NT2/D1 (cell line): ENCODE measurements around the gene GPR135.
"Not testable (repeated sequence)": the region's sequence is repeated elsewhere in the genome, so short reads cannot be mapped to it uniquely, and the experiment has no call there.

Experiments used
- DNase-seq: peaks from one replicate; pipeline ENCODE4 v3.0.0-alpha.2; 2011; ENCODE audit warnings: low read depth, low spot score
- H3K27me3 ChIP-seq: 2 replicates; pipeline ENCODE4 v1.6.0; 2011; ENCODE audit warnings: mild to moderate bottlenecking; ENCODE audit not compliant: insufficient read length, insufficient read depth
- H3K36me3 ChIP-seq: 2 replicates; pipeline ENCODE4 v1.6.1; 2011; ENCODE audit warnings: mild to moderate bottlenecking, low read length, mixed read lengths; ENCODE audit not compliant: insufficient read depth, insufficient read length
- H3K4me1 ChIP-seq: 2 replicates; pipeline ENCODE4 v1.5.1; 2011; ENCODE audit not compliant: insufficient read depth, insufficient read length
- H3K4me3 ChIP-seq: 2 replicates; pipeline ENCODE4 v1.5.1; 2011; ENCODE audit warnings: low read depth; ENCODE audit not compliant: insufficient read length
- H3K9ac ChIP-seq: 2 replicates; pipeline ENCODE4 v1.6.0; 2011; ENCODE audit warnings: low read depth; ENCODE audit not compliant: insufficient read length
- H3K9me3 ChIP-seq: 2 replicates; pipeline ENCODE4 v1.5.1; 2011; ENCODE audit warnings: mild to moderate bottlenecking, low read length; ENCODE audit not compliant: insufficient read depth
- SUZ12 ChIP-seq: IDR thresholded peaks from 2 replicates; pipeline ENCODE4 v1.6.1; 2011; ENCODE audit not compliant: insufficient read length, insufficient read depth; ENCODE audit errors: extremely low read depth
- YY1 ChIP-seq: IDR thresholded peaks from 2 replicates; pipeline ENCODE4 v1.6.1; 2011; ENCODE audit not compliant: insufficient read length, insufficient read depth
- ZNF274 ChIP-seq: IDR thresholded peaks from 2 replicates; pipeline ENCODE4 v1.6.1; 2011; ENCODE audit warnings: mild to moderate bottlenecking, low read depth, low read length

The GPR135 gene

GRCh38 chr14:59451849-59452248 lies 13.3 kb downstream of the GPR135 start:
- H3K4me3 ChIP-seq: no peak overlapping the region
- no peak for TF ChIP-seq YY1
- no peak for TF ChIP-seq ZNF274
- no peak for TF ChIP-seq SUZ12
- H3K9me3 ChIP-seq: no peaks in the 10 kb centered on the region
- no peaks in the 10 kb centered on the region for H3K27me3 ChIP-seq
- DNase-seq: no peak
- H3K36me3 ChIP-seq: peaks cover 6% of the 10 kb centered on the region
- no peaks in the 10 kb centered on the region for H3K4me1 ChIP-seq
- H3K9ac ChIP-seq: no peak overlapping the region

DNA sequence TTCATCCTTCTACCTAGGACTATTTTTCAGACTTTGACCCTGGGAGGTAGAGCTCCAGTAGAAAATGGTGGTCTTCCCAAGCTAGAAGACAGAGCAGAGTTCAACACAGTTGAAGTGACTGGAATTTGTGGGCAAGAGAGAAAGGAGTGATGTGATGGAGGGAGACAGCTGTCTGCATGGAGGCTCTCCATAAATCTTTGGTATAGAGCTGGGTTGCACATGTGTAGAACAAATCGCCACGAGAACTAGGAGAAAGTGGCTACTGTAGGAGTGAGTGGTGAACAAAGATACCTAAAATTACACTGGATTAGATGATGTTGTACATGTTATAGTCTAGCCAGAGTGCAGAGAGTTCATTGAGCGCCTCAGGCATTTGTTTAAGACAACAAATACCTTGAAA lies 14.5 kb downstream of the GPR135 start:
- TF ChIP-seq ZNF274 (no peak), YY1 (no peak), SUZ12 (no peak)
- no peaks in the 10 kb centered on the region for H3K4me1 ChIP-seq
- H3K9ac ChIP-seq: no peak overlapping the region
- no peaks in the 10 kb centered on the region for H3K27me3 ChIP-seq
- H3K4me3 ChIP-seq: no peak overlapping the region
- no peak for DNase-seq
- no peaks in the 10 kb centered on the region for H3K9me3 ChIP-seq
- H3K36me3 ChIP-seq: peaks cover 4% of the 10 kb centered on the region

- H3K9ac ChIP-seq, H3K4me1 ChIP-seq, H3K4me3 ChIP-seq, H3K27me3 ChIP-seq, H3K36me3 ChIP-seq, DNase-seq, H3K9me3 ChIP-seq: not testable (repeated sequence)
Observed at GRCh38 chr14:59448673-59449072, 16.5 kb downstream of the GPR135 start.

DNA sequence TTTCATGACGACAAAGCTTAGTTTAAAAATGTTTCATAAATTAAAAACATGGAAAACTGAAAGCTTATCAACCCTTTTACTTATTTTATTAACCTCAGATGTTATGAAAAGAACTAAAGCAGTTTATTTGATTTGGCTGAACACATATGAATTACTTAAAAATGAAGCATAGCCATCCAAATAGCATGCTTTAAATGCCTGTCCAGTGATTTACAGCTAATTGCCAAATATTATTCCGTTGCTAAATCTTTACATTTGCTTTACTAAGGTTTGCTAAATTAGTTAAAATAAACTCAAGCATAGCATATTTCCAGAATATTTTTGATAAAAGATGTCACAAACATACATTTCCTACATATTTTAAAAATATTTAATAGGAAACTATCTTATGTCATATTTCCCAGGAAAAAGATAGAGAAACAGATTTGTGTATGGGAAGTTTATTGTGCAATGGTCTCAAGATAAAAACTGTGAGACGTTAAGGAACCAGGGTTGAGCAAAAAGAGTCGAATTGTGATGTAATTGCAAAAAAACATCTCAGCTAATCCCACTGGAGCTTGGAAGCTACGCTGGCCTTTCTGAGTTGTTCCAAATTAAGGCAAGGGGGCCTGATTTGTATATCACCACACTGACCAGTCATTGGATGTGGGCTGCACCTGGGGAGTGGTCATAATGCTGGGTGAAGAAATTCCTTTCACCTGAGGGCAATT lies 25.8 kb downstream of the GPR135 start:
- no peak for DNase-seq

GRCh38 chr14:59438195-59438647 lies 27.0 kb downstream of the GPR135 start:
- Histone ChIP-seq H3K36me3 (no peaks in the 10 kb centered on the region), H3K4me1 (no peaks in the 10 kb centered on the region), H3K9ac (no peak overlapping the region), H3K9me3 (no peaks in the 10 kb centered on the region), H3K27me3 (no peaks in the 10 kb centered on the region), H3K4me3 (no peak overlapping the region)
- TF ChIP-seq YY1 (no peak), SUZ12 (no peak), ZNF274 (no peak)
- no peak for DNase-seq

More for the DNA sequence above, 25.8 kb downstream of the GPR135 start:
- no peaks in the 10 kb centered on the region for H3K4me1 ChIP-seq
- no peaks in the 10 kb centered on the region for H3K27me3 ChIP-seq
- H3K9me3 ChIP-seq: no peaks in the 10 kb centered on the region
- TF ChIP-seq ZNF274 (no peak), SUZ12 (no peak), YY1 (no peak)
- no peak overlapping the region for H3K9ac ChIP-seq
- no peak overlapping the region for H3K4me3 ChIP-seq
- no peaks in the 10 kb centered on the region for H3K36me3 ChIP-seq

- Histone ChIP-seq H3K4me1 (no peaks in the 10 kb centered on the region), H3K4me3 (no peak overlapping the region), H3K27me3 (no peaks in the 10 kb centered on the region), H3K9ac (no peak overlapping the region), H3K36me3 (no peaks in the 10 kb centered on the region), H3K9me3 (no peaks in the 10 kb centered on the region)
- TF ChIP-seq ZNF274: no peak
- TF ChIP-seq YY1: no peak
- TF ChIP-seq SUZ12: no peak
- no peak for DNase-seq
Observed at GRCh38 chr14:59435987-59436386, 29.2 kb downstream of the GPR135 start.

GRCh38 chr14:59435101-59435500 lies 30.1 kb downstream of the GPR135 start:
- TF ChIP-seq ZNF274 (no peak), SUZ12 (no peak), YY1 (no peak)
- Histone ChIP-seq H3K9me3 (no peaks in the 10 kb centered on the region), H3K4me3 (no peak overlapping the region), H3K36me3 (no peaks in the 10 kb centered on the region), H3K9ac (no peak overlapping the region), H3K4me1 (no peaks in the 10 kb centered on the region), H3K27me3 (no peaks in the 10 kb centered on the region)
- DNase-seq: no peak
